Common myeloid progenitor, CD34-positive (primary cell): ENCODE data around the gene OAS3.

ENCODE experiments used
- CTCF ChIA-PET: fragments of 350-600 bp; sonication (Branson Sonifier 250); formaldehyde crosslinking; loops from one replicate; lab custom pipeline; 2021; ENCODE audit warnings: antibody characterized with exemption; lab: Charles Lee
- POLR2A ChIA-PET: fragments of 350-600 bp; sonication (Branson Sonifier 250); formaldehyde crosslinking; loops from one replicate; lab custom pipeline; 2021; ENCODE audit warnings: antibody characterized with exemption; lab: Charles Lee
- DNase-seq, 3 donors: peaks; one replicate each; pipeline versions ENCODE4 v3.0.0 to v3.0.0-alpha.2; 2013
- H3K27ac ChIP-seq, 2 experiments: 1 replicate in 1 of 2; 2 replicates in 1 of 2; pipeline ENCODE4 v1.7.0; 2013; ENCODE audit warnings: inconsistent platforms in 2 of 2, low read length in 2 of 2, mild to moderate bottlenecking in 2 of 2, low read depth in 1 of 2, moderate library complexity in 1 of 2; ENCODE audit not compliant: severe bottlenecking in 2 of 2, insufficient read depth in 1 of 2, poor library complexity in 1 of 2
- H3K27me3 ChIP-seq, 5 experiments: replicated peaks in 2 of 5; 1 replicate in 3 of 5; 2 replicates in 2 of 5; pipeline versions ENCODE4 v1.6.1 to v1.7.0; 2013; ENCODE audit warnings: low read length in 4 of 5, mild to moderate bottlenecking in 2 of 5, moderate library complexity in 2 of 5, inconsistent platforms in 1 of 5; ENCODE audit not compliant: insufficient read depth in 5 of 5, control insufficient read depth in 4 of 5
- H3K36me3 ChIP-seq, 4 experiments: 1 replicate in 2 of 4; 2 replicates in 2 of 4; pipeline versions ENCODE4 v1.6.1 to v1.7.0; 2013; ENCODE audit warnings: low read length in 3 of 4, control low read depth in 1 of 4, mild to moderate bottlenecking in 1 of 4; ENCODE audit not compliant: control insufficient read depth in 4 of 4, insufficient read depth in 4 of 4
- H3K4me1 ChIP-seq, 4 experiments: 1 replicate in 3 of 4; 2 replicates in 1 of 4; pipeline versions ENCODE4 v1.6.1 to v1.7.1; 2013; ENCODE audit warnings: low read length in 3 of 4, mild to moderate bottlenecking in 3 of 4, control low read depth in 1 of 4, inconsistent platforms in 1 of 4, moderate library complexity in 1 of 4; ENCODE audit not compliant: control insufficient read depth in 4 of 4, insufficient read depth in 4 of 4; ENCODE audit errors: control extremely low read depth in 1 of 4
- H3K4me3 ChIP-seq, 7 experiments: 1 replicate in 4 of 7; 2 replicates in 3 of 7; pipeline versions ENCODE4 v1.5.1 to v1.7.0; 2013; ENCODE audit warnings: mild to moderate bottlenecking in 7 of 7, low read length in 6 of 7, moderate library complexity in 6 of 7, inconsistent platforms in 2 of 7, low read depth in 2 of 7, control low read depth in 1 of 7; ENCODE audit not compliant: insufficient read depth in 4 of 7, control insufficient read depth in 1 of 7; ENCODE audit errors: extremely low read depth in 1 of 7
- H3K9me3 ChIP-seq, 5 experiments: 1 replicate in 4 of 5; 2 replicates in 1 of 5; pipeline versions ENCODE4 v1.6.1 to v1.7.1; 2013; ENCODE audit warnings: low read length in 4 of 5, mild to moderate bottlenecking in 2 of 5, inconsistent platforms in 1 of 5, low read depth in 1 of 5, moderate library complexity in 1 of 5; ENCODE audit not compliant: control insufficient read depth in 4 of 5, insufficient read depth in 2 of 5; ENCODE audit errors: control extremely low read depth in 1 of 5
- WGBS: methylation state at CpG from one replicate; pipeline ENCODE4 v1.1.5; 2013; ENCODE audit not compliant: insufficient coverage; 5-methylcytosine and 5-hydroxymethylcytosine counted together

OAS3 gene

GRCh38 chr12:112969547-112970306, 31.5 kb downstream of the OAS3 start:
- ChIA-PET POLR2A (no interaction called here), CTCF (interaction anchor here (0.8 to 1.6 kb wide), 2 partner anchors 9 to 23 kb away, joined by 4 to 6 read pairs; no protein-coding TSS in a partner anchor)
- H3K9me3 ChIP-seq: no peaks in the 10 kb centered on the region
- no peak overlapping the region for H3K27ac ChIP-seq
- H3K36me3 ChIP-seq: peaks cover 12 to 39% (median 15%) of the 10 kb centered on the region in 4 experiments
- H3K4me3 ChIP-seq: no peak overlapping the region
- DNase-seq: no peak
- H3K4me1 ChIP-seq: peaks cover 1 to 27% (median 16%) of the 10 kb centered on the region in 4 experiments
- WGBS: 97% methylated on average over 6 of the region's 8 CpGs
- no peaks in the 10 kb centered on the region for H3K27me3 ChIP-seq

GRCh38 chr12:112970391-112970790, 32.1 kb downstream of the OAS3 start:
- no peak for DNase-seq
- 94% methylated on average over 2 of the region's 2 CpGs for WGBS
- Histone ChIP-seq H3K27ac (no peak overlapping the region), H3K36me3 (peaks cover 8 to 33% (median 12%) of the 10 kb centered on the region in 4 experiments), H3K27me3 (no peaks in the 10 kb centered on the region), H3K9me3 (no peaks in the 10 kb centered on the region), H3K4me3 (no peak overlapping the region), H3K4me1 (peaks cover 1 to 27% (median 16%) of the 10 kb centered on the region in 4 experiments)
- CTCF ChIA-PET: interaction anchor here (0.8 to 1.6 kb wide), 2 partner anchors 9 to 22 kb away, joined by 4 to 6 read pairs; no protein-coding TSS in a partner anchor
- POLR2A ChIA-PET: no interaction called here

- CTCF ChIA-PET: interaction anchor here (1.0 kb wide), 1 partner anchor 22 kb away, joined by 5 read pairs; no protein-coding TSS in a partner anchor
- DNase-seq: peak; percentile 57 to 94 (median 91)
These were observed 33.0 kb downstream of the OAS3 start for GRCh38 chr12:112971248-112971647.

GRCh38 chr12:112973011-112973735, 34.9 kb downstream of the OAS3 start:
- no peak overlapping the region for H3K27ac ChIP-seq
- peaks cover 3 to 36% (median 24%) of the 10 kb centered on the region in 4 experiments for H3K4me1 ChIP-seq
- ChIA-PET POLR2A (interaction anchor here (0.6 kb wide), 1 partner anchor 315 kb away, joined by 3 read pairs; no protein-coding TSS in a partner anchor), CTCF (interaction anchor here (0.6 to 1.3 kb wide), 4 partner anchors 17 to 213 kb away, joined by 3 to 4 read pairs (median 3); no protein-coding TSS in a partner anchor)
- H3K9me3 ChIP-seq: no peaks in the 10 kb centered on the region
- DNase-seq: no peak
- peaks cover 4 to 8% (median 6%) of the 10 kb centered on the region in 4 experiments for H3K36me3 ChIP-seq
- WGBS: 0% methylated on average over 1 of the region's 4 CpGs
- no peaks in the 10 kb centered on the region for H3K27me3 ChIP-seq
- no peak overlapping the region for H3K4me3 ChIP-seq

More at GRCh38 chr12:112971248-112971647, 33.0 kb downstream of the OAS3 start:
- WGBS: 21% methylated on average over 2 of the region's 5 CpGs
- Histone ChIP-seq H3K27ac (no peak overlapping the region), H3K4me1 (peaks cover 1 to 27% (median 16%) of the 10 kb centered on the region in 4 experiments), H3K4me3 (peak overlapping the region in 1 of 7 experiments; percentile 36), H3K27me3 (no peaks in the 10 kb centered on the region), H3K36me3 (peaks cover 5 to 24% (median 10%) of the 10 kb centered on the region in 4 experiments), H3K9me3 (no peaks in the 10 kb centered on the region)
- POLR2A ChIA-PET: interaction anchor here (0.5 kb wide), 1 partner anchor 69 kb away, joined by 4 read pairs; no protein-coding TSS in a partner anchor

GRCh38 chr12:112973818-112974231, 35.6 kb downstream of the OAS3 start:
- H3K9me3 ChIP-seq: no peaks in the 10 kb centered on the region
- CTCF ChIA-PET: interaction anchor here (0.6 to 1.3 kb wide), 3 partner anchors 16 to 213 kb away, joined by 3 to 4 read pairs (median 3); no protein-coding TSS in a partner anchor
- peak in 2 of 3 donors; percentile 74 to 89 for DNase-seq
- POLR2A ChIA-PET: interaction anchor here (0.6 kb wide), 1 partner anchor 315 kb away, joined by 3 read pairs; no protein-coding TSS in a partner anchor
- no peak overlapping the region for H3K4me3 ChIP-seq
- H3K4me1 ChIP-seq: peaks cover 3 to 41% (median 29%) of the 10 kb centered on the region in 4 experiments
- H3K36me3 ChIP-seq: peaks cover 3 to 7% (median 5%) of the 10 kb centered on the region in 4 experiments
- 22% methylated on average over 3 of the region's 5 CpGs for WGBS
- no peaks in the 10 kb centered on the region for H3K27me3 ChIP-seq
- no peak overlapping the region for H3K27ac ChIP-seq

GRCh38 chr12:112974904-112975303, 36.6 kb downstream of the OAS3 start:
- POLR2A ChIA-PET: no interaction called here
- CTCF ChIA-PET: interaction anchor here (0.9 kb wide), 1 partner anchor 95 kb away, joined by 3 read pairs; no protein-coding TSS in a partner anchor

More at GRCh38 chr12:112974904-112975303, 36.6 kb downstream of the OAS3 start:
- Histone ChIP-seq H3K4me3 (no peak overlapping the region), H3K4me1 (peaks cover 8 to 52% (median 39%) of the 10 kb centered on the region in 4 experiments), H3K36me3 (peaks cover 0 to 2% (median under 1%) of the 10 kb centered on the region in 4 experiments), H3K27ac (no peak overlapping the region), H3K9me3 (no peaks in the 10 kb centered on the region), H3K27me3 (no peaks in the 10 kb centered on the region)
- DNase-seq: no peak
- 93% methylated on average over 7 of the region's 7 CpGs for WGBS
